Memory B cell (primary cell): Measurements from ENCODE around the gene SMYD5.

Source experiments
- ATAC-seq: fragments of 150-1000 bp; cut with Tn5 transposase; 2 replicates; pipeline ENCODE4 v1.10.0; 2021; ENCODE audit warnings: low read depth, mild to moderate bottlenecking, moderate library complexity
- DNase-seq, 2 donors: peaks; one replicate each; pipeline ENCODE4 v3.0.0; 2022; ENCODE audit warnings: low spot score in 2 of 2
- H3K27ac Mint-ChIP-seq: one replicate; pipeline ENCODE4 v1.8.0; 2022; ENCODE audit warnings: mild to moderate bottlenecking, moderate library complexity, mixed read lengths
- H3K27me3 Mint-ChIP-seq: one replicate; pipeline ENCODE4 v1.8.0; 2022; ENCODE audit warnings: mixed read lengths
- H3K36me3 Mint-ChIP-seq: one replicate; pipeline ENCODE4 v1.8.0; 2022; ENCODE audit warnings: mild to moderate bottlenecking, mixed read lengths
- H3K4me1 Mint-ChIP-seq: one replicate; pipeline ENCODE4 v1.8.0; 2022; ENCODE audit warnings: mixed read lengths
- H3K4me3 Mint-ChIP-seq: one replicate; pipeline ENCODE4 v1.8.0; 2022; ENCODE audit warnings: mild to moderate bottlenecking, moderate library complexity, mixed read lengths
- H3K9me3 Mint-ChIP-seq: one replicate; pipeline ENCODE4 v1.8.0; 2022; ENCODE audit warnings: mixed read lengths

SMYD5 gene

DNA sequence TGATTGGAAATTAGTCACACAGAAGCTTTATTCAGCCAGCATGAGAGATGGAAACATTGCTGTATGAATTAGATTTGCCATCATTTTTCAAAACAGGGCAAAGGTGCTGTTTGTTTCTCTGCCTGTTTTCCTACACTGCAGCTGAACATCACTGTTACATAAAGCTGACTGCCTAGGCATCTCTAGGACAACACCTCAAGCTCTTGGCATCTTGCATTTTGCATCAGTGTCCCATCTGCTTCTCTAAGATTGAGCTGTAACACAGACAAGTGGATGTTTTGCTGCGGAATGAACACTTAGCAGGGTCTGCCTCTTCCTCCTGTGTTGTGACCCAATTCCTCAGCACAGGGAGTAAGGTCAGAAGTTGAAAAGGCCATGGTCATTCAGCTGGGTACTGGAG lies 24.9 kb downstream of the SMYD5 start:
- Mint-ChIP-seq H3K36me3 (peaks cover 4% of the 10 kb centered on the region), H3K27me3 (no peaks in the 10 kb centered on the region), H3K4me3 (no peak overlapping the region), H3K4me1 (peaks cover 21% of the 10 kb centered on the region), H3K27ac (no peak overlapping the region), H3K9me3 (no peaks in the 10 kb centered on the region)
- no peak for ATAC-seq
- no peak for DNase-seq

DNA sequence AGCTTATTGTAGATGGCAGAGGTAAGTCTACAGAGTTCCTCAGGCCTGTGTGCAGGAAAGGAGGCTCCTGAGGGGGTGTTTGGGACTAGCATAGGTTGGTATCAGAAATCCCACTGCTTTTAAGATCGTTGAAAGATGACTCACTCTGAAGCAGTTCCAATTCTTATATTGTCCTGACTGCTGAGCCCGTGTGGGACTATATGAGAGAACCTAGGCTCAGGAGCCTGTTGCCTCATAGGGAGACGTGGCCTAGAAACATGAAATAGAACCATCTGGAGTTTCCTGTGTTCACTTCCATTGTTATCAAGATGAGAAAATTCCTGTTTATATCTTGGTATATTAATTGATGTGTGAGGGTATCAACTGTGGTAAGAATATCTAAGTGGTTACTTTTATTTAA lies 25.7 kb downstream of the SMYD5 start:
- no peaks in the 10 kb centered on the region for H3K9me3 Mint-ChIP-seq
- H3K27me3 Mint-ChIP-seq, result no peaks in the 10 kb centered on the region
- DNase-seq (no peak), ATAC-seq (no peak)
- H3K27ac Mint-ChIP-seq, result no peak overlapping the region
- H3K4me3 Mint-ChIP-seq, result no peak overlapping the region
- H3K36me3 Mint-ChIP-seq, result peaks cover 4% of the 10 kb centered on the region
- H3K4me1 Mint-ChIP-seq, result peaks cover 20% of the 10 kb centered on the region

DNA sequence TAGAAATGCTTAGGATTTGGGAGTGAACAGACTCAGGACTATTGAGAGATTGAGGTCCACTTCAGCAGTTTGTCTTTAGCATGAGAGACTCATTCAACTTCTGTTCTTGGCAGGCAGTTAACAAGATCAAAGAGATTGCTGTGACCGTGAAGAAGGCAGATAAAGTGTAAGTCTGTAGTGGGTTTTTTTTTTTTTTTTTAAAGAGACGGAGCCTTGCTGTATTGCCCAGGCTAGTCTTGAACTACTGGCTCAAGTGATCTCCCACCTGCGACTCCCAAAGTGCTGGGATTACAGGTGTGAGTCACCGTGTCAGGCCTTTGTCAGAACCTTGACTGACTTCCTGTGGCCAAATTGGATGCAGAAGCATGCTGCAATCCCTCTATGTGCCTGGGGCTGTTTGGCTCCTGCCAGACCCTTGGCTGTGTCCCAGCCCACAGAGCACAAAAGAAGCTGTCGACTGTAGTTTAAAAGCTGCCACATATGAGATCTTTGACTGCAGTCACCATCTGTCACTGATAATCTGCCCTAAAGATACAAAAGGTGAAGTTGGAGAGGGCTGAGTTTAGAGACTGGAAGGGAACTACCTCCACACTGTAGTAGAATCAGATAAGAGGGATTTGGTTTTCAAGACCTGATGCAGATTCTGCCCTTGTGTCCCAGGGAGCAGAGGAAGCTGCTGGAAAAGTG lies 30.0 kb downstream of the SMYD5 start:
- H3K36me3 Mint-ChIP-seq, result peaks cover 22% of the 10 kb centered on the region
- no peak overlapping the region for H3K27ac Mint-ChIP-seq

DNA sequence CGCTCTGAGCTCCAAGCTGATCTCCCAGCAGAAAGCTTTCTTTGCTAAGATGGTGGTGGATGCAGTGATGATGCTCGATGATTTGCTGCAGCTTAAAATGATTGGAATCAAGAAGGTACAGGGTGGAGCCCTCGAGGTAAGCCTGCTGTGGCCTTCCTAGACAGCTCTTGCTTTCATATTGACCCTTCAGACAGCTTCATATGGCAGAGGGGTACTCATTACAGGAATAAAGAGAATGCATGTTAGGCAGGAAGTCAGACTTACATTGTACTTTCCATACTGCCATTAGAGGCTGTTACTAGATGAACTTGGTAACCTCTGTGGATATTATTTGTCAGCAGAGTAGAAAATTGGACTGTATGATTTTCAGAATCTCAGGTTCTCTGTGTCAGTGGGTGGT lies 30.5 kb downstream of the SMYD5 start:
- no peak for DNase-seq
- no peaks in the 10 kb centered on the region for H3K9me3 Mint-ChIP-seq
- peaks cover 4% of the 10 kb centered on the region for H3K4me1 Mint-ChIP-seq
- H3K4me3 Mint-ChIP-seq, result no peak overlapping the region
- no peak for ATAC-seq
- H3K27me3 Mint-ChIP-seq, result no peaks in the 10 kb centered on the region
- no peak overlapping the region for H3K27ac Mint-ChIP-seq
- peaks cover 23% of the 10 kb centered on the region for H3K36me3 Mint-ChIP-seq

More for the DNA sequence above, 30.0 kb downstream of the SMYD5 start:
- Mint-ChIP-seq H3K4me3 (no peak overlapping the region), H3K27me3 (no peaks in the 10 kb centered on the region), H3K9me3 (no peaks in the 10 kb centered on the region), H3K4me1 (peaks cover 4% of the 10 kb centered on the region)
- DNase-seq, result no peak
- ATAC-seq, result no peak

DNA sequence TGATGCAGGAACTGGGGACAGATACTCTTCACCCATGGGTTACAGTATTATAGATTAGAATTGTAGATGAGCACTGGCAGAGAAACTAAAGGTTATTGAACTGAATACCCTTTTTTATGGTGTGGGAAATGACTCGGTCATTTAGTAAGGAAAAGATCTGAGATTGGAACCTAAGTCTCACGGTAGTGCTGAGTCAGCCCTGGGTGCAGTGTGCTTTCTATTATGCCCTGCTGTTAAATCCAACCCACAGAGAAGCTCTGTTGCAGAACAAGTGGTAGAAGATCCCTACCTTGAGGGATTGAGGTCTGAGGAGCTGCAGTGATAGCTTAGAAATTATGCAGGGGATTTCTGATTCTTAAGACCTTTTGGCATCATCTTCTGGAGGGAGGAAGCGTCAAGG lies 32.8 kb downstream of the SMYD5 start:
- Mint-ChIP-seq H3K4me1 (peaks cover 4% of the 10 kb centered on the region), H3K27me3 (no peaks in the 10 kb centered on the region), H3K36me3 (peaks cover 38% of the 10 kb centered on the region), H3K4me3 (no peak overlapping the region), H3K9me3 (no peaks in the 10 kb centered on the region), H3K27ac (peak overlapping the region; percentile 4)
- DNase-seq (no peak), ATAC-seq (no peak)

DNA sequence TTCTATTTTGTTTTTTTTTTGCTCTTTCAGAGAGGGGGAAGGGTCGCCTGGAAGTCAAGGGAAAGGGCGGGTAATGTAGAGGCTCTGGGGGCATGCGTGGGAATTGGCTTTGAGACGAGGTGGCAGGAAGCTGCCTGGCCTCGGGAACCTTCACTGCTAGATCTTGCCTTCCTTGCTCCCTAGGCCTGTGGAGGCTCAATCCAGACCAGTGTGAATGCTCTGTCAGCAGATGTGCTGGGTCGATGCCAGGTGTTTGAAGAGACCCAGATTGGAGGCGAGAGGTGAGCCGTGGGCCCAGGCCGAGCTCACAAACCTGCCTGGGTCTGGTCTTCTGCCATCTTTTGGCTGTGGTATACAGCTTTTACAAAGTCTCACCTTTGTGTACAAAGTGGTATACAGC lies 35.6 kb downstream of the SMYD5 start:
- Mint-ChIP-seq H3K36me3 (peaks cover 44% of the 10 kb centered on the region), H3K27ac (no peak overlapping the region), H3K4me3 (no peak overlapping the region), H3K4me1 (peaks cover 4% of the 10 kb centered on the region), H3K27me3 (no peaks in the 10 kb centered on the region), H3K9me3 (no peaks in the 10 kb centered on the region)
- ATAC-seq (no peak), DNase-seq (no peak)

DNA sequence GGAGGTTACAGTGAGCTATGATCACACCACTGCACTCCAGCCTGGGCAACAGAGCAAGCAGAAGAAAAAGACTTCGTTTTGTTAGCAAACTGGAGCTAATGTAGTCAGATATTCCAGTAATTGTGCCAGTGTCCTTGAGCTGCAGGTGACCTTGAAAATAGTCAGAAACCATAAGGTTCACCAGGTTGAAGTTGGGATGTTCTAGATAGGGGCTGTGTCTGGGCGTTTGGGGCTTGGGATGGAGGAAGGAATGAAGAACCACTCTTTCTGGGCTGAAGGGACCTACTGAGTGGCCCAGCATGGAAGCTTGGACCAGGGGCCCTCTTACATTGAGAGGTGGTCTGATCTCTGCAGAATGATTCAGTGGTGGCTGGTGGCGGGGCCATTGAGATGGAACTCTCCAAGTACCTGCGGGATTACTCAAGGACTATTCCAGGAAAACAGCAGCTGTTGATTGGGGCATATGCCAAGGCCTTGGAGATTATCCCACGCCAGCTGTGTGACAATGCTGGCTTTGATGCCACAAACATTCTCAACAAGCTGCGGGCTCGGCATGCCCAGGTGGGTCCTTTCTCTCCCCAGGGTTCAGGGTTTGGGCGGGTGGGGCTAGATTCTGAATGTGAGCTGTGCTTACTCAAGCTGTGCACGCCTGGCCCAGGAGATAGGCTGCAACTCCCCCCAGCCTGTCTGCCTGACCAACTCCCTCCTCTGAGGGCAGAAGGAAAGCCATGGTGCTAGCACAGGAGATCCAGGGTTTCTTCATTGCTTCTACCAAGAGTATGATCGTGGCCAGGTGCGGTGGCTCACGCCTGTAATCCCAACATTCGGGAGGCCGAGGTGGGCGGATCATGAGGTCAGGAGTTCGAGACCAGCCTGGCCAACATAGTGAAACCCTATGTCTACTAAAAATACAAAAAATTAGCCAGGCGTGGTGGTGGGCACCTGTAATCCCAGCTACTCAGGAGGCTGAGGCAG lies 37.1 kb downstream of the SMYD5 start:
- DNase-seq (no peak), ATAC-seq (no peak)
- H3K4me1 Mint-ChIP-seq, result peaks cover 2% of the 10 kb centered on the region
- H3K27me3 Mint-ChIP-seq, result no peaks in the 10 kb centered on the region
- H3K9me3 Mint-ChIP-seq, result no peaks in the 10 kb centered on the region
- peaks cover 38% of the 10 kb centered on the region for H3K36me3 Mint-ChIP-seq
- no peak overlapping the region for H3K27ac Mint-ChIP-seq
- H3K4me3 Mint-ChIP-seq, result no peak overlapping the region

DNA sequence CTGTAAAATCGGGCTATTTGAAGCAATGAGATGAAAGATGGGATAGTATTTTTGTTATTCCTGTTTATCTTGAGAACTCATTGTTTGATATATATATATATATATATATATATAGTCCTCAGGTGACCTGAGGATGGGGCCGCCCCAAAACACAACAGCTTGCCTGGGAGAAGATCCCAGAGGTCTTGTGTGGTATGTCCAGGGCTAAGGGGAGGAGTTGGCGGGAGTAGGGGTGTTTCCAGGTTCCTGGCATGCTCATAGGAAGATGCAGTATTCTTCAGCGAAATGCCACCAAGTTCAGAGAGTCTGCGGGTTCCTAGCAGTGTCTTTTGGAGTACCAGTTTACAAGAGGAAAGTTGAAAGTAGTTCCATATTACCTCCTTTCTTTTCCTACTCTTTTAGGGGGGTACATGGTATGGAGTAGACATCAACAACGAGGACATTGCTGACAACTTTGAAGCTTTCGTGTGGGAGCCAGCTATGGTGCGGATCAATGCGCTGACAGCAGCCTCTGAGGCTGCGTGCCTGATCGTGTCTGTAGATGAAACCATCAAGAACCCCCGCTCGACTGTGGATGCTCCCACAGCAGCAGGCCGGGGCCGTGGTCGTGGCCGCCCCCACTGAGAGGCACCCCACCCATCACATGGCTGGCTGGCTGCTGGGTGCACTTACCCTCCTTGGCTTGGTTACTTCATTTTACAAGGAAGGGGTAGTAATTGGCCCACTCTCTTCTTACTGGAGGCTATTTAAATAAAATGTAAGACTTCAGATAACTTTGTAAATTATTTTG lies 38.4 kb downstream of the SMYD5 start:
- H3K9me3 Mint-ChIP-seq, result no peaks in the 10 kb centered on the region
- no peak overlapping the region for H3K4me3 Mint-ChIP-seq
- H3K4me1 Mint-ChIP-seq, result no peaks in the 10 kb centered on the region
- no peak for DNase-seq
- no peaks in the 10 kb centered on the region for H3K27me3 Mint-ChIP-seq
- no peak overlapping the region for H3K27ac Mint-ChIP-seq
- peaks cover 28% of the 10 kb centered on the region for H3K36me3 Mint-ChIP-seq
- no peak for ATAC-seq

DNA sequence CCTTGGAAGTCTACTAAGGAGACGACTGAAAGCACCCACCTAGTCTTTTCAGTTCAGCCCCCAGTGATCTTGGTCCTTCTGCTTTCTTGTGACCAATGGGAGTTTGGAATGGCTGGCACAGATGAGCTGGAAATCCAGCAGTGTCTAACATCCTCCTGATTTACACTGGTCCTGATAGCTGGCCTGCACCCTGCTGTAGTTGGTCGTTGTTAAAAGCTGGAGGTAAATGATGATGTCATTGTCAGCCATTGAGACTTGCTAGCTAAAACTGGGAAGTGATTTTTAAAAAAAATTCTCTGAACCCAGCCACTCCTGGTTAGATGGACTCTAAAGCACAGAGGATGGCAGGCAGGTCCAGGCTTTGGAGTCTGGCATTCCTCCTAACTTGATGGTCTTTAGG lies 39.4 kb downstream of the SMYD5 start:
- Mint-ChIP-seq H3K4me3 (no peak overlapping the region), H3K4me1 (no peaks in the 10 kb centered on the region), H3K27me3 (no peaks in the 10 kb centered on the region), H3K27ac (no peak overlapping the region), H3K36me3 (peaks cover 28% of the 10 kb centered on the region), H3K9me3 (no peaks in the 10 kb centered on the region)
- DNase-seq, result no peak
- ATAC-seq, result no peak

DNA sequence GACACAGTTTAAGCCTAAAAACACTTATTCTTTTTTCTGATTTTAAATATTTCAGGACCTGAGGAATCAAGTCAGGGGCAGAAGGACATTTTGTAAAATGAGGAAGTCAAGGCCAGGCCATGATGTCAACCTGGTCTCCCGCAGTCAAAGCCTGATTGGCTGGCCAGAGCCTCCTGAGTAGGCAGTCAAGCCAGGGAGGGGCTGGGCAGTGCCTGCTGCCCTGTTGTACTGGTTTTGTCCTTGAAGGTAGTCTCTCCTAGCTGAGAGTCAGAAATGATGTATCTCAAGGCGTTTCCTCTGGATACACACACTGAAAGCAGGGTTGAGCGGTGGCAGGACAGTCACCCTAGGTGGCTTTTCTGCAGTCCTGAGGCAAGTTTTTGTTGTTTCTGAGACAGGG lies 39.9 kb downstream of the SMYD5 start:
- Mint-ChIP-seq H3K36me3 (peaks cover 26% of the 10 kb centered on the region), H3K4me3 (no peak overlapping the region)

DNA sequence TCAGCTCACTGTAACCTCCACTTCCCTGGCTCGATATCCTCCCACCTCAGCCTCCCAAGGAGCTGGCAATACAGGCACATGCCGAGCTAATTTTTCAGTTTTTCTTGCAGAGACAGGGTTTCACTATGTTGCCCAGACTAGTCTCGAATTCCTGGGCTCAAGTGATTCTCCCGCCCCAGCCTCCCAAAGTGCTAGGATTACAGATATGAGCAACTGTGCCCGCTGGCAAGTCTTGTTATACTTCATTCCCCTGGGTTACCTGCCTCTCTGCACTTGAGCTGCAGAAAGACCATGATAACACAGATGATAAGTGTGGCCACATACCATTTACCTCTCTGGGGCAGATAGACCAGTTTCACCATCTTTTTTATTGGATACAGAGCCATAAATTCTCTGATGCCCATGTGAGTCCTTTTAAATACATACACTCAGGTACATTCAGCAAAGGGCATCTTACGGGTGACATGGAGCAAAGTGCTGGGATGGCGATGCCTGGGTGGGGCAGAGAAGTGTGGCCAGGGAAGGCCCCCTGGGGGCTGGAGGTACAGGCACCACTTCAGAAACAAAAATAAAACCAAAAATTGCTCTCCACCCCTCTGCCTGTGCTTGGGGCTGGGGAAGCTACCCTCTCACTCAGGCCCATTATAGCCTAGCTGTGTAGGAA lies 40.4 kb downstream of the SMYD5 start:
- H3K4me1 Mint-ChIP-seq, result no peaks in the 10 kb centered on the region
- H3K27me3 Mint-ChIP-seq, result no peaks in the 10 kb centered on the region
- DNase-seq (no peak), ATAC-seq (no peak)
- peaks cover 29% of the 10 kb centered on the region for H3K36me3 Mint-ChIP-seq
- no peaks in the 10 kb centered on the region for H3K9me3 Mint-ChIP-seq
- H3K27ac Mint-ChIP-seq, result peak overlapping the region; percentile 53
- no peak overlapping the region for H3K4me3 Mint-ChIP-seq

More for the DNA sequence above, 39.9 kb downstream of the SMYD5 start:
- H3K4me1 Mint-ChIP-seq, result no peaks in the 10 kb centered on the region
- no peaks in the 10 kb centered on the region for H3K27me3 Mint-ChIP-seq
- DNase-seq, result no peak
- ATAC-seq, result no peak
- no peak overlapping the region for H3K27ac Mint-ChIP-seq
- no peaks in the 10 kb centered on the region for H3K9me3 Mint-ChIP-seq

DNA sequence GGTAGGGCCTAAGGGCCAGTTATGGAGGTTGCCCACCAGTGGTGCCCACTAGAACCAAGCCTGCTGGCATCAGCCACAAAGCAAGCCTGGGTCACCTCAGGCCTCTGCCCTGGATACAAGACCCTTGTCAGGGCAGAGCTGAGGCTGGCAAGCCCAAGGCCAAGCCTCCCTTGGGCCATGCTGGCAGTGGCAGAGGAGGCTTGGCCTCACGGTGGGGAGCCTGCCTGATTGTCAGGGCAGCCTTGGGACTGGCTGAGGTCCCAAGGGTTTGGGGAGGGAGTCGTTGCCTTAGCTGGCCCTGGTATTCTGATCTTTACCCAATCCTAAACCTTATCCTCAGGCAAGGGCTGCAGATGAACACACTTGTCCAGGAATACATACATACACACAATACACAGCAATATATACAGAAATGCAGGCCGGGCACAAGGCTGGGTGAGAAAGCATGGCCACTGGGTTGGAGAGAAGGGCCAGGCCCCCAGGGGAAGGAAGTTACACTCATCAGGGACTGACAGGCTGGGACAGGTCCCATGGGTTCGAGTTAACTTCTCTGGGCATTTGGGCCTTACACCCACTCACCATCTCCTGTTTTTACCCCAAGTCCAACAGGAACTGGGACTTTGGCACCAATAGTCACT lies 41.1 kb downstream of the SMYD5 start:
- Mint-ChIP-seq H3K27ac (peak overlapping the region; percentile 53), H3K4me3 (no peak overlapping the region), H3K27me3 (no peaks in the 10 kb centered on the region), H3K4me1 (no peaks in the 10 kb centered on the region), H3K36me3 (peaks cover 27% of the 10 kb centered on the region), H3K9me3 (no peaks in the 10 kb centered on the region)
- no peak for ATAC-seq
- DNase-seq, result no peak

DNA sequence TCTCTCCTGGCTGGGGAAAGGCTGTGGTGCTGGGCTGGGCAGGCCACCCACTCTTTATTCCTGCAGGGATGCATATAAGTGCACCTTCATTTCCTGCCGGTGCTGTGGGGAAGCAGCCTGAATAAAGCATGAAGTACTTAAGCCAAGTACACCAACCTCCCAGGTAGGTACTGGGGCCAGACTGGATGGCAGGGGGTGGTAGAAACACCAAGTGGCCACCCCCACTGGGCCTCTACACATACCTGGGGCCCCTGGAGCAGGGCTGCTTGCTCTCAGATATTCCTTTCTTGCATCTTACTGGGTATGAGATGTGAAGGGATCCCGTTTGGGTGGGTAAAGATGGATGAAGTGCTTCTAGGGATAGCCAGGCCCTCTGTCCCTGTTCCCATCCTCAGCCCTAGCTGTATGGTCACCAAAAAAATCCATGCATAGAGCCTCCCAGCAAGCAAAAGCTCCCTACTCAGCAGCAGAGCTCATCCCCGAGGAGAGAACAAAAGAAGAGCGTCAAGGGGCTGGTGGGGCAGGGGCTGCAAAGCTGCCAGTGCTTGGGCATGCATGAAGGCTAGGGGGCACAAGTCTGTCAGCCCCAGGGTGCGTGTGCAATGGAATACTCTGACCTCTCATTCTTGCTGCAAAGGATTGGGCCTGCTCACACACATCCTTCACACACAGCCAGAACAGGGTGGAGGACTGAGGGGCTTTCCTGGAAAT lies 42.0 kb downstream of the SMYD5 start:
- Mint-ChIP-seq H3K4me1 (no peaks in the 10 kb centered on the region), H3K4me3 (no peak overlapping the region), H3K36me3 (peaks cover 18% of the 10 kb centered on the region), H3K27me3 (no peaks in the 10 kb centered on the region), H3K27ac (peak overlapping the region; percentile 15), H3K9me3 (no peaks in the 10 kb centered on the region)
- ATAC-seq, result no peak
- DNase-seq, result no peak
